GM12891 (cell line): ENCODE results near the gene ACKR3.

Experiments used
- POLR2A ChIP-seq: IDR thresholded peaks from 2 replicates; pipeline ENCODE4 v1.6.1; 2011; ENCODE audit warnings: low read depth, low read length, control low read depth
- POLR2AphosphoS5 ChIP-seq: IDR thresholded peaks from 2 replicates; pipeline ENCODE4 v1.6.1; 2011; ENCODE audit warnings: low read depth, low read length, control low read depth
- SPI1 ChIP-seq: IDR thresholded peaks from 2 replicates; pipeline ENCODE4 v1.6.1; 2011; ENCODE audit warnings: low read depth, low read length, control low read depth
- TAF1 ChIP-seq: IDR thresholded peaks from 2 replicates; pipeline ENCODE4 v1.6.1; 2011; ENCODE audit warnings: low read depth, low read length, control low read depth

- peak; percentile 21; the same call in 1 of the 2 replicates for TF ChIP-seq POLR2A
- TF ChIP-seq POLR2AphosphoS5: no peak; the same call in 1 of the 2 replicates
- TF ChIP-seq TAF1: no peak
- peak; percentile 39; the same call in 1 of the 2 replicates for TF ChIP-seq SPI1
Measured at GRCh38 chr2:236545814-236546480, 23.7 kb upstream of the ACKR3 start.
